Testis (tissue), 3 donors: Measurements from ENCODE around the gene RABGAP1L. TPM values are rescaled to one million over a fixed set of nuclear protein-coding genes. Genes with fewer than 3 reads are reported as not detected.

ENCODE experiments used
- DNase-seq: peaks from one replicate; pipeline ENCODE4 v3.0.0-alpha.2; 2019
- H3K27ac ChIP-seq, 2 donors: fragments of 200-600 bp; sonication (generic); one replicate each; pipeline ENCODE4 v1.5.1; 2019
- H3K27me3 ChIP-seq: fragments of 200-600 bp; sonication (generic); one replicate; pipeline ENCODE4 v1.5.1; 2019
- H3K36me3 ChIP-seq: fragments of 200-600 bp; sonication (generic); one replicate; pipeline ENCODE4 v1.5.1; 2017; ENCODE audit warnings: low read depth; ENCODE audit errors: missing control alignments
- H3K4me1 ChIP-seq: fragments of 200-600 bp; sonication (generic); one replicate; pipeline ENCODE4 v1.5.1; 2019
- H3K4me3 ChIP-seq, 2 donors: fragments of 200-600 bp; sonication (generic); one replicate each; pipeline ENCODE4 v1.5.1; 2017 to 2019
- H3K9me3 ChIP-seq: fragments of 200-600 bp; sonication (generic); one replicate; pipeline ENCODE4 v1.5.1; 2017
- POLR2A ChIP-seq: fragments of 450-650 bp; IDR thresholded peaks from one replicate; pipeline ENCODE4 v1.6.1; 2017; ENCODE audit warnings: antibody characterized with exemption, mild to moderate bottlenecking, moderate library complexity
- WGBS, 2 donors: methylation state at CpG; one replicate each; pipeline ENCODE4 v1.1.5; 2018; 5-methylcytosine and 5-hydroxymethylcytosine counted together
- intact Hi-C: fragments of 100-400 bp; cut with DNase I; formaldehyde crosslinking; loops from one replicate; pipeline ENCODE4 v1.15.1; 2023; ENCODE audit warnings: low total_unique reads
- polyA plus RNA-seq: library from polyadenylated mRNA; stranded (reverse); fragments of 350-450 nt; fragmentation: Illumina TruSeq; extraction: RNeasy Lipid Tissue Mini Kit (QIAGEN cat#74804); gene quantifications from one replicate; pipeline ENCODE4 v1.2.3, GENCODE V29; 2014; ENCODE audit warnings: low read depth, low replicate concordance; ENCODE audit not compliant: insufficient read depth
- total RNA-seq, 2 donors: library from RNA; depleted of rRNA; stranded (reverse); fragments of >200 nt; gene quantifications; one replicate each; pipeline ENCODE4 v1.2.3, GENCODE V29; 2016
- TF ChIP-seq, protein P1 (sequence below), 3 experiments: fragments of 450-650 bp in 2 of 3; fragments of 200-600 bp in 1 of 3; sonication (generic) in 1 of 3; IDR thresholded peaks; one replicate each; pipeline ENCODE4 v1.5.1; 2016 to 2019; ENCODE audit warnings: antibody characterized with exemption in 3 of 3, mild to moderate bottlenecking in 2 of 3, moderate library complexity in 1 of 3

The RABGAP1L gene
- total and polyA plus RNA-seq, 3 donors from 2014 or later, result 40.5 to 53.1 (median 49.5) TPM

DNA sequence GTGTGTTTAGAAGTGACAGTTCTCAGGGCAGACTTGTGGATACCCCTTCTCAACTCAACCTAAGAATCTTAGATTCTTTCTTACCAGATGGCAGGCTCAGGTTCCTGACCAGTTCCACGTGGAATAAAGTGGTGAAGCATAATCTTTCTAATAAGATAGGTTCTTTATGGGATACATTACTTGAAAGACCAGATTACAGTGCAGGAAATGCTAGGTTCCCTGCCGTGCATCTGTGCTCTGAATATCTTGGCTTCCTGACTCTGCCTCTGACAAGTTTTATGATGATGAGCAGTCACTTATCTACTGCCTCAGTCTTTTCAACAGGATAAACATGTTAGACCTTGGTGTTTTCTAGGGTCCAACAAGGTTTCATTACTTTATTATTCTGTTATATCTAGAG, 632.5 kb downstream of the RABGAP1L start:
- Histone ChIP-seq H3K4me3 (no peak overlapping the region), H3K27me3 (no peaks in the 10 kb centered on the region), H3K4me1 (no peaks in the 10 kb centered on the region), H3K9me3 (no peaks in the 10 kb centered on the region), H3K27ac (no peak overlapping the region), H3K36me3 (no peaks in the 10 kb centered on the region)
- intact Hi-C loops, result no loop called here
- TF ChIP-seq, protein P1, sequence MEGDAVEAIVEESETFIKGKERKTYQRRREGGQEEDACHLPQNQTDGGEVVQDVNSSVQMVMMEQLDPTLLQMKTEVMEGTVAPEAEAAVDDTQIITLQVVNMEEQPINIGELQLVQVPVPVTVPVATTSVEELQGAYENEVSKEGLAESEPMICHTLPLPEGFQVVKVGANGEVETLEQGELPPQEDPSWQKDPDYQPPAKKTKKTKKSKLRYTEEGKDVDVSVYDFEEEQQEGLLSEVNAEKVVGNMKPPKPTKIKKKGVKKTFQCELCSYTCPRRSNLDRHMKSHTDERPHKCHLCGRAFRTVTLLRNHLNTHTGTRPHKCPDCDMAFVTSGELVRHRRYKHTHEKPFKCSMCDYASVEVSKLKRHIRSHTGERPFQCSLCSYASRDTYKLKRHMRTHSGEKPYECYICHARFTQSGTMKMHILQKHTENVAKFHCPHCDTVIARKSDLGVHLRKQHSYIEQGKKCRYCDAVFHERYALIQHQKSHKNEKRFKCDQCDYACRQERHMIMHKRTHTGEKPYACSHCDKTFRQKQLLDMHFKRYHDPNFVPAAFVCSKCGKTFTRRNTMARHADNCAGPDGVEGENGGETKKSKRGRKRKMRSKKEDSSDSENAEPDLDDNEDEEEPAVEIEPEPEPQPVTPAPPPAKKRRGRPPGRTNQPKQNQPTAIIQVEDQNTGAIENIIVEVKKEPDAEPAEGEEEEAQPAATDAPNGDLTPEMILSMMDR (IDR thresholded peaks at IDR 0.05), result no peak
- no peak for TF ChIP-seq POLR2A
- WGBS, 2 donors, result 48 to 53% methylated on average over 2 of the region's 2 CpGs
- no peak for DNase-seq

DNA sequence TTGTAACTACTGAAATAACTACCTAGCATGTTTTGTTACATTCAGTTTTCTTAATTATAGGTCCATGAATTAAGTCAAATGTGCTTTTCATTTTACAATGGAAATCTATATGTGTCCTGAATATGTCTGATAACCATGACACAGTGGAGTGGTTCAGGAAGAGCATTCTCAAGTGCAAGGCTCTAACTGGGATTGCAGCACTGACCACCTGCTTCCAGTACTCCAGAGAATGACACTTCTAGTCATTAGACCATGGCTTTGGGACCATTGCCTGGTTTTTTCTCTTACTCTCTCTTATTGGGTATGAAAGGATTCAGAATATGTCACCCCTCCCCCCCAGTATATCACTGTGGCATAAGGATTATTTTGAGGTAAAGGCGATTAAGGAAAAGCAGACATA, 635.5 kb downstream of the RABGAP1L start:
- no peaks in the 10 kb centered on the region for H3K36me3 ChIP-seq
- no peaks in the 10 kb centered on the region for H3K4me1 ChIP-seq
- H3K27ac ChIP-seq, result no peak overlapping the region
- intact Hi-C loops, result no loop called here
- TF ChIP-seq, protein P1 (IDR thresholded peaks at IDR 0.05), result no peak
- no peak for TF ChIP-seq POLR2A
- WGBS, 2 donors, result 94 to 95% methylated on average over 1 of the region's 1 CpG
- H3K4me3 ChIP-seq, result no peak overlapping the region
- no peak for DNase-seq
- no peaks in the 10 kb centered on the region for H3K9me3 ChIP-seq
- H3K27me3 ChIP-seq, result no peaks in the 10 kb centered on the region

DNA sequence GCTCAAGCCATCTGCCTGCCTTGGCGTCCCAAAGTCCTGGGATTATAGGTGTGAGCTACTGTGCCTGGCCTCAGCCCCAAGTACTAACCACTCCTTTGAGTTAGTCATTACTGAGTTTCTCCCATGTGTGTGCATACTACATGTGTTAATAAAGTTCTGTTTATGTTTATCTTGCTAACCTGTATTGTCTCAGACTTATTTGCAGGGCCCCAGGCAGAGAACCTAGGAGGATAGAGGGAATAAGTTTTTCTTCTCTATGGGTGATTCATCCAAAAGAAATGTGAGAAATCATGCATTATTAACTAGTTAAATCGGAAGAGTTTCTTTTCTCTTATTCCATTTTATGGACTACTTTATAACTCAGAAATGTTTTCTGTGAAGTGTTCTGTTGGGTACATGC, 636.5 kb downstream of the RABGAP1L start:
- Histone ChIP-seq H3K27ac (no peak overlapping the region), H3K36me3 (no peaks in the 10 kb centered on the region), H3K27me3 (no peaks in the 10 kb centered on the region), H3K4me1 (peaks cover 4% of the 10 kb centered on the region), H3K9me3 (no peaks in the 10 kb centered on the region), H3K4me3 (no peak overlapping the region)
- intact Hi-C loops, result no loop called here
- 94 to 97% methylated on average over 2 of the region's 2 CpGs for WGBS, 2 donors
- TF ChIP-seq, protein P1 (IDR thresholded peaks at IDR 0.05), result no peak
- no peak for TF ChIP-seq POLR2A
- DNase-seq, result no peak

DNA sequence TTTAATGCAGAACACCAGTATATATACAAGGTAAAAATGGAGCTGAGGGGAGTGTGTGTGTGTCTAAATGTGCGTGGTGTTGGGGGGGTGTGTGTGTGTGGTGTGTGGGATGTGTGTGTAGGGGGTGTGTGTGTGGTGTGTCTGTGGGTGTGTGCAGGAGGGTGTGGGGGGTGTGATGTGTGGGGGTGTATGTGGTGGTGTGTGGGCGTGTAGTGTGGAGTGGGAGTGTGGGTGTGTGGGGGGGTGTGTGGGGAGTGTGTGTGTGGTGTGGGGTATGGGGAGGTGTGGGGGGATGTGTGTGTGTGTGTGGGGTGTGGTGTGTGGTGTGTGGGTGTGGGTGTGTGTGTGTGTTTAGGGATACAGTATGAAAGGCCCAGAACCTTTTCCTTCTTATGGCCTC, 638.1 kb downstream of the RABGAP1L start:
- Histone ChIP-seq H3K36me3 (no peaks in the 10 kb centered on the region), H3K27me3 (no peaks in the 10 kb centered on the region), H3K9me3 (no peaks in the 10 kb centered on the region), H3K27ac (no peak overlapping the region), H3K4me3 (no peak overlapping the region), H3K4me1 (peaks cover 4% of the 10 kb centered on the region)
- TF ChIP-seq, protein P1 (IDR thresholded peaks at IDR 0.05), result no peak
- no peak for TF ChIP-seq POLR2A
- DNase-seq, result no peak
- intact Hi-C loops, result no loop called here
- 83 to 84% methylated on average over 2 of the region's 2 CpGs for WGBS, 2 donors

DNA sequence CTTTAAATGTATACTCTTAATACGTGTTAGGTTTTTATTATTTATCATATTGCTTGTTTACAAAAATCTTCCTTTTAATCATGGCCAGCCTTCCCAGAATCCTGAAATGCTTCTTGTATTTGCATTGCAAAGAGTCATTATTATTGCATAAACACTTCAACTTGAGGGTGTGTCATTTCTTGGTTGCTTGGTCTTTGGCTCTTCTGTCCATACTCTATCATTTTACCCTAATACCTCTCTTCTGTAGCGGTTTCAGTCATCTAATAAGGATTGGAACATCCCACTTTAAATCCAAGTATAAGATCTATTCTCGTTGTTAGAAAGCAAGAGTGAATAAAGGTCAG, 639.8 kb downstream of the RABGAP1L start:
- Histone ChIP-seq H3K27ac (no peak overlapping the region), H3K9me3 (no peaks in the 10 kb centered on the region), H3K4me1 (peaks cover 4% of the 10 kb centered on the region), H3K36me3 (no peaks in the 10 kb centered on the region), H3K27me3 (no peaks in the 10 kb centered on the region), H3K4me3 (peak overlapping the region in 1 of 2 donors; percentile 63)
- TF ChIP-seq, protein P1 (IDR thresholded peaks at IDR 0.05), result no peak
- no peak for TF ChIP-seq POLR2A
- 49 to 64% methylated on average over 3 of the region's 3 CpGs for WGBS, 2 donors
- intact Hi-C loops, result no loop called here
- no peak for DNase-seq
